Measurements from ENCODE around the gene C2CD3.

Gene C2CD3

GRCh38 chr11:74004759-74005615, 165.8 kb downstream of the C2CD3 start:
- Histone ChIP-seq H3K27me3 (ENCODE audit: control insufficient read depth, insufficient read depth, low read length) (no peaks in the 10 kb centered on the region), H3K9ac (ENCODE audit: low read length) (no peak overlapping the region), H3K9me3 (ENCODE audit: control insufficient read depth, low read depth, low read length) (no peaks in the 10 kb centered on the region), H3K4me3 (ENCODE audit: low read length) (no peak overlapping the region), H3K4me1 (ENCODE audit: control insufficient read depth, low read depth, low read length) (no peaks in the 10 kb centered on the region), H3K36me3 (ENCODE audit: control insufficient read depth, low read depth, low read length) (no peaks in the 10 kb centered on the region), H3K27ac (ENCODE audit: low read length) (no peak overlapping the region)

GRCh38 chr11:74004046-74004695, 166.6 kb downstream of the C2CD3 start:
- Histone ChIP-seq H3K27ac (ENCODE audit: low read length) (no peak overlapping the region), H3K4me1 (ENCODE audit: control insufficient read depth, low read depth, low read length) (no peaks in the 10 kb centered on the region), H3K9me3 (ENCODE audit: control insufficient read depth, low read depth, low read length) (no peaks in the 10 kb centered on the region), H3K36me3 (ENCODE audit: control insufficient read depth, low read depth, low read length) (no peaks in the 10 kb centered on the region), H3K9ac (ENCODE audit: low read length) (no peak overlapping the region), H3K4me3 (ENCODE audit: low read length) (no peak overlapping the region), H3K27me3 (ENCODE audit: control insufficient read depth, insufficient read depth, low read length) (no peaks in the 10 kb centered on the region)

GRCh38 chr11:74002832-74003231, 168.0 kb downstream of the C2CD3 start:
- Histone ChIP-seq H3K36me3 (ENCODE audit: control insufficient read depth, low read depth, low read length) (no peaks in the 10 kb centered on the region), H3K27ac (ENCODE audit: low read length) (no peak overlapping the region), H3K27me3 (ENCODE audit: control insufficient read depth, insufficient read depth, low read length) (no peaks in the 10 kb centered on the region), H3K4me1 (ENCODE audit: control insufficient read depth, low read depth, low read length) (no peaks in the 10 kb centered on the region), H3K9me3 (ENCODE audit: control insufficient read depth, low read depth, low read length) (no peaks in the 10 kb centered on the region), H3K4me3 (ENCODE audit: low read length) (no peak overlapping the region), H3K9ac (ENCODE audit: low read length) (no peak overlapping the region)

GRCh38 chr11:74001822-74002286, 168.9 kb downstream of the C2CD3 start:
- H3K9ac ChIP-seq (ENCODE audit: low read length) = no peak overlapping the region
- H3K27ac ChIP-seq (ENCODE audit: low read length) = no peak overlapping the region
- no peak overlapping the region for H3K4me3 ChIP-seq (ENCODE audit: low read length)

DNA sequence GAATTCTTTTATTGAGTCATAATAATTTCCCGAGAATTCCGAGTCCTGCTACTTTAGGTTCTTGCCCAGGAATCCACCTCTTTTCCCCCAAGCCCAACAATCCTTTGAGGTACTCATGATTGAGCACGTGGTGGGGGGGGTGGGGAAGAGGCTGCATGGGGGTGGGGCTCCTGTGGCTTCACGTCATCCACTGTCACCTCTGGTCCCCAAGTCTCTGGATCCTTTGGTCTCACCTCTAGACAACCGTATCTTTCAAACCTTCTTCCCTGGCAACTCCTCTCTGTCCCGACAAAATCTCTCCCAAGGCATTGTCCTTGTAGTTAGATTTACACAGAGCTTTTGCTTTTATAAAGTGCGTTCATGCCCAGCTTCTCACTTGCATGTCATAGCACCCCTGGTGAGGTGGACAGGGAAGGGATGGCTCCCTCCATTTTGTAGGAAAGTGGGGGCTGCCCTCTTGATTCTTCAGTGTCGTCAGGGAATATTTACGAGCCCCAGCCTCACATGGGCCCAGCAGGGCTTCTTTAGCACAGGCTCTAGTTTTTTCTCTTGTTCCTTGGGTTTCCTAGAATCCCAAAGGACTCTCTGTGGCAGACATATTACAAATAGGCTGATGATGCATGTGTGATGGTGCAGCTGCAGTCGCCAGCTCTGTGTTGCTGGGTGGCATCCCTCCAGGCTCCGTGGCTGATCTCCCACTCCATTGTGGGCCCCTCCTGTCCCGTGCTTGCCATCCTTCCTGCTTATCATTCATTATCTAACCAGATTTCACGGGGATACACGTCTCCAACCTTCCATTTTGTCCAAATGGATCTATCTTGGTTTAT, 170.3 kb downstream of the C2CD3 start:
- Histone ChIP-seq H3K4me3 (ENCODE audit: low read length) (no peak overlapping the region), H3K9ac (ENCODE audit: low read length) (no peak overlapping the region), H3K36me3 (ENCODE audit: control insufficient read depth, low read depth, low read length) (no peaks in the 10 kb centered on the region), H3K9me3 (ENCODE audit: control insufficient read depth, low read depth, low read length) (no peaks in the 10 kb centered on the region), H3K27me3 (ENCODE audit: control insufficient read depth, insufficient read depth, low read length) (no peaks in the 10 kb centered on the region), H3K27ac (ENCODE audit: low read length) (no peak overlapping the region), H3K4me1 (ENCODE audit: control insufficient read depth, low read depth, low read length) (no peaks in the 10 kb centered on the region)

More at GRCh38 chr11:74001822-74002286, 168.9 kb downstream of the C2CD3 start:
- Histone ChIP-seq H3K36me3 (ENCODE audit: control insufficient read depth, low read depth, low read length) (no peaks in the 10 kb centered on the region), H3K27me3 (ENCODE audit: control insufficient read depth, insufficient read depth, low read length) (no peaks in the 10 kb centered on the region), H3K4me1 (ENCODE audit: control insufficient read depth, low read depth, low read length) (no peaks in the 10 kb centered on the region), H3K9me3 (ENCODE audit: control insufficient read depth, low read depth, low read length) (no peaks in the 10 kb centered on the region)

DNA sequence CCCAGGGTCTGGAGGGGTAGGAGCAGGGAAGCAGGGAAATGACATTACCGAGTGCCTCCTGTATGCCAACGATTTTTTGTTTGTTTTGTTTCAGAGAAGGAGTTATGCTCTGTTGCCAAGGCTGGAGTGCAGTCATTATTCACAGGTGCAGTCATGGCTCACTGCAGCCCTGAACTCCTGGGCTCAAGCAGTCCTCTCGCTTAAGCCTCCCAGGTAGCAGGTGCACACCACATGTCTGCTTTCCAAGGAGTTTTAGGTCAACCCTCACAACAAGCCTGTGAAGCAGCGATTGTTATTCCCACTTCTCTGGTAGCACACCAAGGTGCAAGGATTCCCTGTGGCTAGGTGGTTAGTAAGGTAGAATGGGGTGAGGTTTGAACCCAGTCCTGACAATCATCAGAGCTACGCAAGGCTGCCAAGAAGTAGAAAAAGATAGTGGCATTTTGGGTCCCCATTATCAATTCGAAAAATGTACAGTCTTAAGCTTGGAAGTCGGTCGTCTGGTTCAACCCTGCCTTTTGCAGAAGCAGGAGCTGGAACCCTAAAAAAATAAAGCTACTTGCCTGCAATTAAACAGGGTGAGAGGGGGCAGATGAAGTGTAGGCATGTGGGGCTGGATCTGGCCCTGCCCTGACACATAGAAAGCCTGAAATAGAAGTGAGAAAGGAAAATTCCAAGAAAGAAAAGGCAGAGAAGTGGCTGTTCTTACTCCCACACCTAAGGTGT, 171.1 kb downstream of the C2CD3 start:
- H3K9me3 ChIP-seq (ENCODE audit: control insufficient read depth, low read depth, low read length) = no peaks in the 10 kb centered on the region
- no peaks in the 10 kb centered on the region for H3K27me3 ChIP-seq (ENCODE audit: control insufficient read depth, insufficient read depth, low read length)
- no peaks in the 10 kb centered on the region for H3K36me3 ChIP-seq (ENCODE audit: control insufficient read depth, low read depth, low read length)
- H3K4me3 ChIP-seq (ENCODE audit: low read length) = no peak overlapping the region
- no peak overlapping the region for H3K27ac ChIP-seq (ENCODE audit: low read length)
- H3K4me1 ChIP-seq (ENCODE audit: control insufficient read depth, low read depth, low read length) = no peaks in the 10 kb centered on the region
- H3K9ac ChIP-seq (ENCODE audit: low read length) = no peak overlapping the region

DNA sequence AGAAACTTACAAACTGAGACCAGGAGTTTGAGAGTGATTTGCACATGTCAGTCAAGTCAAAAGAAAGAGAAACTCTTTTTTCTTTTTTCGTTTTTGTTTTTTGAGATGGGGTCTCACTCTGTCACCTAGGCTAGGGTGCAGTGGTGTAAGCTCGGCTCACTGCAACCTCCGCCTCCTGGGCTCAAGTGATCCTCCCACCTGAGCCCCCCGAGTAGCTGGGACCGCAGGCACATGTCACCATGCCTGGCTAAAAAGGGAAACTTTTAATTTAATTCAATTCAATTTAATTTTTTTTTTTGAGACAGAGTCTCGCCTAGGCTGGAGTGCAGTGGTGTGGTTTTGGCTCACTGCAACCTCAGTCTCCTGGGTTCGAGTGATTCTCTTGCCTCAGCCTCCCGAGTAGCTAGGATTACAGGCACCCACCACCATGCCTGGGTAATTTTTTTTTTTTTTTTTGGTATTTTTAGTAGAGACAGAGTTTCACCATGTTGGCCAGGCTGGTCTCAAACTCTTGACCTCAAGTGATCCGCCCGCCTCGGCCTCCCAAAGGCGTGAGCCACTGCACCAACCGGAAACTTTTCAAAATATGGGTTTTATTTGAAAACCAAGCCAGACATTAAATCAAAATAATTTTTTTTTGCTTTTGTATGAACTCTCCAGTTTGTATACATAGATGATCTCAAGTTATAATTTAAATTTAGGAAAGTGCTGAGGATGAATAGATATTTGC, 171.8 kb downstream of the C2CD3 start:
- H3K36me3 ChIP-seq (ENCODE audit: control insufficient read depth, low read depth, low read length) = no peaks in the 10 kb centered on the region
- H3K4me3 ChIP-seq (ENCODE audit: low read length) = no peak overlapping the region
- no peaks in the 10 kb centered on the region for H3K4me1 ChIP-seq (ENCODE audit: control insufficient read depth, low read depth, low read length)
- H3K9me3 ChIP-seq (ENCODE audit: control insufficient read depth, low read depth, low read length) = no peaks in the 10 kb centered on the region
- no peaks in the 10 kb centered on the region for H3K27me3 ChIP-seq (ENCODE audit: control insufficient read depth, insufficient read depth, low read length)
- H3K9ac ChIP-seq (ENCODE audit: low read length) = no peak overlapping the region
- H3K27ac ChIP-seq (ENCODE audit: low read length) = no peak overlapping the region

DNA sequence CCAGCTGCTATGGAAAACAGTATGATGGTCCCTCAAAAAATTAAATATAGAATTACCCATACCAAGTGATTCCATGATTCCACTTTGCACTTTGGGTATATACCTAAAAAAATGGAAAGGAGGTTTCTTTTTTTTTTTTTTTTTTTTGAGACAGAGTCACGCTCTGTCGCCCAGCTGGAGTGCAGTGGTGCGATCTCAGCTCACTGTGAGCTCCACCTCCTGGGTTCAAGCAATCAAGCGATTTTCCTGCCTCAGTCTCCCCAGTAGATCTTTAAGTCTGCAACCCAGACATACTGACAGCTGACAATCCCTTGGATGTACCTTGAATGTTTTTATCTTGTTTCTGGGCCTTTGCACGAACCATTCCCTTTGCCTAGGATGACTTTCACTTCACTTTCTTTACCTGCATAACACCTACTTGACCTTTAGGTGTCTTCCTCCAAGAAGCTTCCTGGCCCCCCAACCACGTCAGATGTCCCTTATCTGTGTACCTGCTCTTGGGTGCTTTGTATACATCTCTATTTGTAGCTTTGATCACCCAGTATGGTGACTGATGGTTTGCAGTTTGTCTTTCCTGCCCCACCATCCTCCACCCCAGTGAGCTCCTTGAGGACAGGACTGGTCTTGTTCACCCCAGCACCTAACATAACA, 173.6 kb downstream of the C2CD3 start:
- no peaks in the 10 kb centered on the region for H3K4me1 ChIP-seq (ENCODE audit: control insufficient read depth, low read depth, low read length)
- no peaks in the 10 kb centered on the region for H3K27me3 ChIP-seq (ENCODE audit: control insufficient read depth, insufficient read depth, low read length)
- H3K4me3 ChIP-seq (ENCODE audit: low read length) = no peak overlapping the region
- H3K9me3 ChIP-seq (ENCODE audit: control insufficient read depth, low read depth, low read length) = no peaks in the 10 kb centered on the region
- no peak overlapping the region for H3K27ac ChIP-seq (ENCODE audit: low read length)
- no peaks in the 10 kb centered on the region for H3K36me3 ChIP-seq (ENCODE audit: control insufficient read depth, low read depth, low read length)
- no peak overlapping the region for H3K9ac ChIP-seq (ENCODE audit: low read length)

DNA sequence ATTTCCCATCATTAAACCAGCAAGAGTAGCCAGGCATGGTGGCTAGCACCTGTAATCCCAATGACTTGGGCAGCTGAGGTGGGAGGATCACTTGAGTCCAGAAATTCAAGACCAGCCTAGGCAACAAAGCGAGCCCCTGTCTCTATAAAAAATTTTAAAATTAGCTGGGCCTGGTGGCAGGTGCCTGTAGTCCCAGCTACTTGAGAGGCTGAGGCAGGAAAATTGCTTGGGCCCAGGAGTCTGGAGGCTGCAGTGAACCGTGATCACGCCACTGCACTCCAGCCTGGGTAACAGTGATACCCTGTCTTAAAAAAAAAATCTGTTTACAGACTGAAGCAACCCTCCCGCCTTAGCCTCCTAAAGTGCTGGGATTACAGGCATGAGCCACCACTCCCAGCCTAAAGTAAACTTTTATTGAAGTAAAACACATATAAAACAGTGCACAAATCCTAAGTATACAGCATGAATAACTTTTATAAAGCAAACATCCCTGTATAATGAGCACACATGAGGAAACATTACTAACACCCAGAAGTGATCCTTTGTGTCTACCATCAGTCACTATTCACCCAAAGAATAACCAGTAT, 174.5 kb downstream of the C2CD3 start:
- H3K9ac ChIP-seq (ENCODE audit: low read length) = no peak overlapping the region
- H3K4me1 ChIP-seq (ENCODE audit: control insufficient read depth, low read depth, low read length) = no peaks in the 10 kb centered on the region
- H3K27ac ChIP-seq (ENCODE audit: low read length) = no peak overlapping the region
- H3K9me3 ChIP-seq (ENCODE audit: control insufficient read depth, low read depth, low read length) = no peaks in the 10 kb centered on the region
- H3K4me3 ChIP-seq (ENCODE audit: low read length) = no peak overlapping the region
- H3K36me3 ChIP-seq (ENCODE audit: control insufficient read depth, low read depth, low read length) = no peaks in the 10 kb centered on the region
- no peaks in the 10 kb centered on the region for H3K27me3 ChIP-seq (ENCODE audit: control insufficient read depth, insufficient read depth, low read length)

DNA sequence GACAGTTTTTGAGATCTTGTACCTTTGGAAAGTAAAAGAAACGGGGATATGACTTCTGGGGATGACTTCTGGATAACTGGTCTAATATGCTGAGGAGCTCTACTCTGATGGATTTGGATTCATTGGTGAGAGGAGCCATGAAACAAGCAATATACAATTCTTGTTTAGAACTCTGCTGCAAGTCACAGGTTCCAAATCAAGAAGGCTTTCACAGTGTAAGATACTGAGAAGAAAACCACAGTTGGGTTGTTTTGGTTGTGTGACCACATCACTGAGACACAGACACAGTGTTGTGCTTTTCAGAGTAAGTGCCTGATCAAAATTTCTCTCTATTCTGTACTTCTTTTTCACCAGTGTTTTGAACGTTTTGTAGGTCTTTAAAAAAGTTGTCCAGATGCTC, 175.1 kb downstream of the C2CD3 start:
- no peaks in the 10 kb centered on the region for H3K27me3 ChIP-seq (ENCODE audit: control insufficient read depth, insufficient read depth, low read length)
- no peak overlapping the region for H3K9ac ChIP-seq (ENCODE audit: low read length)
- no peaks in the 10 kb centered on the region for H3K9me3 ChIP-seq (ENCODE audit: control insufficient read depth, low read depth, low read length)
- H3K4me1 ChIP-seq (ENCODE audit: control insufficient read depth, low read depth, low read length) = no peaks in the 10 kb centered on the region
- H3K36me3 ChIP-seq (ENCODE audit: control insufficient read depth, low read depth, low read length) = no peaks in the 10 kb centered on the region
- no peak overlapping the region for H3K4me3 ChIP-seq (ENCODE audit: low read length)
- H3K27ac ChIP-seq (ENCODE audit: low read length) = no peak overlapping the region

Measured in iPS-18a (cell line).